ENCODE data around the gene RAD9B.

- TF ChIP-seq CTCF (IDR thresholded peaks at IDR 0.05) (no peak), POLR2A (IDR thresholded peaks at IDR 0.05) (no peak)
These were observed 48.4 kb upstream of the RAD9B start for GRCh38 chr12:110453569-110454296.
